ENCODE measurements around the gene NTRK1.

Gene NTRK1

DNA sequence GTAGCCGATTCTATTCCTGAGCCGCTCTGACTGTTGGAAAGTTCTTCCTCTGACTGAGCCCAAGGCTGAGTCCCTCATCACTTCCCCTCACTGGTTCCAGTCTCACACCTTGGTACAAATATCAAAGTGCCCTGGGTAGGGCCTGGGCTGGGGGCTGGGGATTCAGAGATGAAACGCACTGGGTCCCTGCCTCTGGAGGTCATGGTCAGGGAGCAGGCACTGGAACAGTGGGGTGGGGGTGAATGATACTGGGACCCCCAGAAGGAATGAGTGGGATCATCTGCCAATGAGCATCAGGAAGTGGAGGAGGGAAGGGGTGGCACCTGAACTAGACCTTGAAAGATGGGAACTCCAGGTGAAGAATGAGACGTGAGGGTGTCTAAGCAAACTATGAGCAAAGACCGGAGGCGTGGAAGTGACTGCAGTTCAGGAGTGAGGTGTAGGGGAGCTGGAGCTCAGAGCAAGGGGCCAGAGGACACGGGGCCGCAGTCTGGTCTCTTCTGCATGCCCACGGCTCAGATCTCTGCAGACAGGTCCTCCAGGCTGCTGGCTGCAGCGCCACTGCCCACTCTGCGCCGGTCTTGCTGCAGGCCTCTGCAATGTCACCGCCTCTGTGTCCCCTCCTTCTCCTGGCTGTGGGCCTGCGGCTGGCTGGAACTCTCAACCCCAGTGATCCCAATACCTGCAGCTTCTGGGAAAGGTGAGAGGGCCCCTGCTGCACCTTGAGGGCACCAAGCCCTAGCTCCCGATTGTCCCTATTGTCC, 42.8 kb downstream of the NTRK1 start:
- peaks cover 15% of the 10 kb centered on the region for H3K27me3 Mint-ChIP-seq (ENCODE audit: low read depth, poor library complexity)
- H3K4me3 Mint-ChIP-seq: no peak overlapping the region
- no peak overlapping the region for H3K27ac Mint-ChIP-seq
- TF ChIP-seq, protein P1, sequence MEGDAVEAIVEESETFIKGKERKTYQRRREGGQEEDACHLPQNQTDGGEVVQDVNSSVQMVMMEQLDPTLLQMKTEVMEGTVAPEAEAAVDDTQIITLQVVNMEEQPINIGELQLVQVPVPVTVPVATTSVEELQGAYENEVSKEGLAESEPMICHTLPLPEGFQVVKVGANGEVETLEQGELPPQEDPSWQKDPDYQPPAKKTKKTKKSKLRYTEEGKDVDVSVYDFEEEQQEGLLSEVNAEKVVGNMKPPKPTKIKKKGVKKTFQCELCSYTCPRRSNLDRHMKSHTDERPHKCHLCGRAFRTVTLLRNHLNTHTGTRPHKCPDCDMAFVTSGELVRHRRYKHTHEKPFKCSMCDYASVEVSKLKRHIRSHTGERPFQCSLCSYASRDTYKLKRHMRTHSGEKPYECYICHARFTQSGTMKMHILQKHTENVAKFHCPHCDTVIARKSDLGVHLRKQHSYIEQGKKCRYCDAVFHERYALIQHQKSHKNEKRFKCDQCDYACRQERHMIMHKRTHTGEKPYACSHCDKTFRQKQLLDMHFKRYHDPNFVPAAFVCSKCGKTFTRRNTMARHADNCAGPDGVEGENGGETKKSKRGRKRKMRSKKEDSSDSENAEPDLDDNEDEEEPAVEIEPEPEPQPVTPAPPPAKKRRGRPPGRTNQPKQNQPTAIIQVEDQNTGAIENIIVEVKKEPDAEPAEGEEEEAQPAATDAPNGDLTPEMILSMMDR (IDR thresholded peaks at IDR 0.05): no peak
- no peak for DNase-seq
- H3K4me1 Mint-ChIP-seq: peaks cover 61% of the 10 kb centered on the region
- peaks cover 4% of the 10 kb centered on the region for H3K36me3 Mint-ChIP-seq (ENCODE audit: low read depth)
- H3K9me3 Mint-ChIP-seq: no peaks in the 10 kb centered on the region

DNA sequence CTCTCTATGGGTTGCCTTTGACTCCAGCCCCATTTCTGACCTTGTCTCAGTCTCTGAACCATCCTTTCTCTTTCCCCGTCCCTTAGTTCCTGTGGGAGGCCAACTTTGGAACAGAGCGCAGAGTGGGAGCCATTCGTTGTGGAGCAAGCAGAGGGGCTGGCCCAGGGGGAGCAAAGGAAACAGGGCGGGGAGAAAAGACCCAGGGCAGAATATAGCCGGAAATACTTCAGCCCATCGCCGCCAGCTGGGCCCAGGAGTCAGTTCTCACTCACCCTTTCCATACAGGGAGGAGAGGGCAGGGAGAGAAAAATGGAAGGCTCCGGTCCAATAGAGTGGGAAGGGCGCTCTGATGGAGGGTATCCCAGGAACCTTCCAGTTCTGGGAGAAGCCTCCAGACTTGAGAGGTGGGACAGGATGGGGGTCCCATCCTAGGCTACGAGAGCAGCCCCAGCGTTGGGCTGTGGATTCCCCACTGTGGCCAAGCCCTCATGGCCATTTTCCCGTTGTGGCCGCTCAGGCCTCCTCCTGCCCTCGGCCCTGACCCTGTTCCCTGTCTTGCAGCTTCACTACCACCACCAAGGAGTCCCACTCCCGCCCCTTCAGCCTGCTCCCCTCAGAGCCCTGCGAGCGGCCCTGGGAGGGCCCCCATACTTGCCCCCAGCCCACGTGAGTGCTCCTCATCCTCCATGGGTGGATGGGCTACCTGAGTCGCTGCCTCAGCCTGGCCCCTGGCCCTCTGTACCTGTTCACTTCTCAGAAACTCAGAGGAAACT, 43.7 kb downstream of the NTRK1 start:
- H3K4me1 Mint-ChIP-seq: peaks cover 59% of the 10 kb centered on the region
- TF ChIP-seq, protein P1 (IDR thresholded peaks at IDR 0.05): no peak

DNA sequence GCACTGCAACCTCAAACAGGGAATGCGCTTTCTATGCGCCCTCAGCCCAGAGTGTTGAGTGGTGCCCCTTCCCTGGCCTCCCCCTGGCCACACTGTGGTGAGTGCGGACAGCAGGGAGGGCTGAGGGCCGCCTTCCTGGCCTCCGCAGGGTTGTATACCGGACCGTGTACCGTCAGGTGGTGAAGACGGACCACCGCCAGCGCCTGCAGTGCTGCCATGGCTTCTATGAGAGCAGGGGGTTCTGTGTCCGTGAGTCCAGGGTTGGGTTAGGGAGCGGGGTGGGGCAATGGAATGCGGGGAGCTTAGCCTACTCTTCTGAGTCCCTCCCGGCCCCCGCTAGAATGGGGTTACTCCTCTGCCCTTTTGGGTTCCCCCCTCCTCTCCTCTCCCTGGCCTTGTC, 44.5 kb downstream of the NTRK1 start:
- Mint-ChIP-seq H3K27me3 (ENCODE audit: low read depth, poor library complexity) (peaks cover 19% of the 10 kb centered on the region), H3K27ac (no peak overlapping the region), H3K4me1 (peaks cover 53% of the 10 kb centered on the region), H3K36me3 (ENCODE audit: low read depth) (peaks cover 4% of the 10 kb centered on the region), H3K9me3 (no peaks in the 10 kb centered on the region), H3K4me3 (no peak overlapping the region)
- DNase-seq: no peak
- TF ChIP-seq, protein P1 (IDR thresholded peaks at IDR 0.05): no peak

More for the DNA sequence above, 43.7 kb downstream of the NTRK1 start:
- Mint-ChIP-seq H3K4me3 (no peak overlapping the region), H3K27ac (no peak overlapping the region), H3K36me3 (ENCODE audit: low read depth) (peaks cover 4% of the 10 kb centered on the region), H3K27me3 (ENCODE audit: low read depth, poor library complexity) (peaks cover 18% of the 10 kb centered on the region), H3K9me3 (no peaks in the 10 kb centered on the region)
- no peak for DNase-seq

DNA sequence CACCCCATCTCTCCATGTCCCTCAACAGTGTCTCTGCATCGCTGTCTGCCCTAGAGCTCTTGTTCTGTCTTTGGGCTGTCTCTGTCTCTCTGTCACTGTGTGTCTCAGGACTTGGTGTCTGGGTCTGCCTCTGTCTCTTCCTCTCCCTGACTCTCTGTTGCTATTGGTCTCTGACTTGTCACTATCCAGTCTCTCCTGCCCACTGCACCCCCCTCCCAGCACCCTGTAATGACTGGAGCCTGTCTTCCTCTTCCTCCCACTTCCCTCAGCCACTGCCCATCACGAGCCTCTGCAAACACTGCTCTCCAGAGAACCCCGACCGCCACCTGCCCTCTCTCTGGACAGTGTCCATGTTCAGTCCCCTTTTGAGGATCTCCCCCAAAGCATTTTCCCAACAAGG, 45.0 kb downstream of the NTRK1 start:
- no peak for DNase-seq
- H3K4me3 Mint-ChIP-seq: no peak overlapping the region
- H3K27me3 Mint-ChIP-seq (ENCODE audit: low read depth, poor library complexity): peaks cover 19% of the 10 kb centered on the region
- H3K27ac Mint-ChIP-seq: no peak overlapping the region
- peaks cover 48% of the 10 kb centered on the region for H3K4me1 Mint-ChIP-seq
- no peaks in the 10 kb centered on the region for H3K9me3 Mint-ChIP-seq
- H3K36me3 Mint-ChIP-seq (ENCODE audit: low read depth): peaks cover 4% of the 10 kb centered on the region
- TF ChIP-seq, protein P1 (IDR thresholded peaks at IDR 0.05): no peak

DNA sequence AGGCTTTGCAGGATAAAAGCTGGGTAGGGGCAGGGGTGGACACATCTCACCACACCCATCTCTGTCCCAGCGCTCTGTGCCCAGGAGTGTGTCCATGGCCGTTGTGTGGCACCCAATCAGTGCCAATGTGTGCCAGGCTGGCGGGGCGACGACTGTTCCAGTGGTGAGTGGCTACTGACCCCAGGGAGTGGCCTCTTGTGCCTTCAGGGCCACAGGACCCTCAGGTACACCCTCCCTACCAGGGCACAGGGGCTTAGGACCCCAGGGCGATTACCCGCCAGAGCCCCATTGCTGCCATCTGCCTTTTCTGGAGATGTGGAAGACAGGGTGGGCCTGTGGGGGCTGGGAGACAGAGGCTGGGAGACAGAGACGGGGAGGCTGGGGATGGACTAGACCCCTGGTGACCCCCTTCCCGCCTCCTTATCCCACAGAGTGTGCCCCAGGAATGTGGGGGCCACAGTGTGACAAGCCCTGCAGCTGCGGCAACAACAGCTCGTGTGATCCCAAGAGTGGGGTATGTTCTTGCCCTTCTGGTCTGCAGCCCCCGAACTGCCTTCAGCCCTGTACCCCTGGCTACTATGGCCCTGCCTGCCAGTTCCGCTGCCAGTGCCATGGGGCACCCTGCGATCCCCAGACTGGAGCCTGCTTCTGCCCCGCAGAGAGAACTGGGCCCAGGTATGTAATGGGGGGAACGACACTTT, 45.7 kb downstream of the NTRK1 start:
- no peaks in the 10 kb centered on the region for H3K9me3 Mint-ChIP-seq
- no peak overlapping the region for H3K4me3 Mint-ChIP-seq
- no peak for DNase-seq
- no peak overlapping the region for H3K27ac Mint-ChIP-seq
- TF ChIP-seq, protein P1 (IDR thresholded peaks at IDR 0.05): no peak
- peaks cover 24% of the 10 kb centered on the region for H3K27me3 Mint-ChIP-seq (ENCODE audit: low read depth, poor library complexity)
- H3K4me1 Mint-ChIP-seq: peaks cover 43% of the 10 kb centered on the region
- peaks cover 4% of the 10 kb centered on the region for H3K36me3 Mint-ChIP-seq (ENCODE audit: low read depth)
